Loucy (cell line): ENCODE results near the gene MLYCD.

Source experiments
- EZH2phosphoT487 ChIP-seq: fragments of 200-600 bp; IDR thresholded peaks from 2 replicates; pipeline ENCODE4 v1.6.1; 2018; ENCODE audit warnings: antibody characterized with exemption, mild to moderate bottlenecking, moderate library complexity, borderline replicate concordance
- TF ChIP-seq, protein P1 (sequence below): fragments of 200-600 bp; sonication (generic); conservative IDR thresholded peaks from 2 replicates; pipeline ENCODE4 v1.5.1; 2014; ENCODE audit warnings: mild to moderate bottlenecking, antibody characterized with exemption, low read length

DNA sequence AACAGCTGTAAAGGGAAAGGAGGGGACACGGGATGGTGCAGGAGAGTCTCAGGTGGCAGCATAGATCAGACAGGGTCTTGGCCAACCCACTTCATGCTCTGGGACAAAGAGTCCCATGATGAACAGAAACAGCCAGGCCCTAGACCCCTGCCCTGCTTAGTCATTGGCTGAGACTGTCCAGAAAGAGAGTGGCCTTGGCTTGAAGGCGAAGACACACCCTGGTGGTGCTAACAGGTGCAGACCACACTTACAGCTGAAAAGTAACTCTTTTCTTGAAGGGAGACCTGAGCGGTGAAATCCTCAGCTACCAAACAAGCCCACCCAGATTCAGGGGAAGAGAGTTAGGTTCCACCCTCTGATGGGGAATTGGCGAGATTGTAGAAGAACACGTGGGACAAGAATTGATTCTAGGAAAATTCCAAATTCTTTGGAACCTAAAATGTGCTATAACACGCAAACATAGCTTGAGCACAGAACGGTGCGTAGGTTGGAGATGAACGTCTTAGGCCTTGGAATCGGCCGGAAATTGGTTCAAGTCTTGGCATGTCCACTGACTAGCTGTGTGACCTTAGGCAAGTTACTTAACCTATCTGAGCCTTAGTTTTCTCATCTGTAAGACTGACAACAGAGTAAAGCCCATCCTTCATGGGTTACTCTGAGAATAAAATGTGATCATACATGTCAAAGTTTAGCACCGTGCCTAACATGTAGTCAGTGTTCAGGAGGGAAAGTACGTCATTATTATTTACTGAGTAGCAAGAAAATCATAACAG is 12.5 kb upstream of the MLYCD start:
- TF ChIP-seq, protein P1, sequence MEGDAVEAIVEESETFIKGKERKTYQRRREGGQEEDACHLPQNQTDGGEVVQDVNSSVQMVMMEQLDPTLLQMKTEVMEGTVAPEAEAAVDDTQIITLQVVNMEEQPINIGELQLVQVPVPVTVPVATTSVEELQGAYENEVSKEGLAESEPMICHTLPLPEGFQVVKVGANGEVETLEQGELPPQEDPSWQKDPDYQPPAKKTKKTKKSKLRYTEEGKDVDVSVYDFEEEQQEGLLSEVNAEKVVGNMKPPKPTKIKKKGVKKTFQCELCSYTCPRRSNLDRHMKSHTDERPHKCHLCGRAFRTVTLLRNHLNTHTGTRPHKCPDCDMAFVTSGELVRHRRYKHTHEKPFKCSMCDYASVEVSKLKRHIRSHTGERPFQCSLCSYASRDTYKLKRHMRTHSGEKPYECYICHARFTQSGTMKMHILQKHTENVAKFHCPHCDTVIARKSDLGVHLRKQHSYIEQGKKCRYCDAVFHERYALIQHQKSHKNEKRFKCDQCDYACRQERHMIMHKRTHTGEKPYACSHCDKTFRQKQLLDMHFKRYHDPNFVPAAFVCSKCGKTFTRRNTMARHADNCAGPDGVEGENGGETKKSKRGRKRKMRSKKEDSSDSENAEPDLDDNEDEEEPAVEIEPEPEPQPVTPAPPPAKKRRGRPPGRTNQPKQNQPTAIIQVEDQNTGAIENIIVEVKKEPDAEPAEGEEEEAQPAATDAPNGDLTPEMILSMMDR = no peak
- TF ChIP-seq EZH2phosphoT487 = no peak
